Esophagus mucosa (tissue), 1 donor: Measurements from ENCODE around the gene ADGRL3. TPM values are rescaled to one million over a fixed set of nuclear protein-coding genes. Genes with fewer than 3 reads are reported as not detected.

Experiments used
- ATAC-seq: fragments of 200-7000 bp; cut with Tn5 transposase; one replicate; pipeline ENCODE4 v1.9.1; 2020
- total RNA-seq: library from RNA; stranded (reverse); gene quantifications from one replicate; pipeline ENCODE4 v1.2.4, GENCODE V29; 2023
- donor health status: DM: yes; HTN: yes; CAD: no.

Gene ADGRL3
- total RNA-seq, 1 donor from 2014 or later = 4.1 TPM

DNA sequence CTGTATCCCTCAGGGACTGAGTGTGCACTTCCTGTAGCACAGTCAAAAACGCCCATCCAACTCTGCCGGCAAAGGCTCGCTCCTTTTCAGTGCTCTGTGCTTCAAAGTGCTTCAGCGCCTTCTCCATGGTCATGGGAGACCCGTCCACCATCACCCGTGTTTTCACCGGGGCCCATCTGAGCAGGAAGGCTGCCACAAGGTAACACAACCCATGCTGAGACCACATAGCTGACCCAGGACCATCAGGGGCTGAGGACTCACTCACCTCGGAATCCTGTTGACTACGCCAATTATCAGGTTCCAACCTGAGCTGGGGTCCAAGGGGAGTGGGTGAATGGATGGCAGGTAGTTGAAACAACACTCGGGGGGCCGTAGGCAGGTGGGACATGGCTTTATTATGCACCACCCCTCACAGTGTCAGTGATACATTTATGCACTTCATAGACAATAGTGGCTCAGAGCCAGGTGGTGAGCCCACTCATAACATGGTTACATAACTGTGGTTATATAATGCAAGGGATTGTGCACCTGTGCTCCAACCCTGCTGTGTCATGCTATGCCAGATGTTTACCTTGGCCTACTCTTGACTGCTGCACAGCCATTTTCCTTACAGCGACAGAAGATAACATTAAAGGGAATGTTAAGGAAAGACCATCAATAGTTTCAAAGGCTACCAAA, 227.8 kb downstream of the ADGRL3 start:
- ATAC-seq = no peak

DNA sequence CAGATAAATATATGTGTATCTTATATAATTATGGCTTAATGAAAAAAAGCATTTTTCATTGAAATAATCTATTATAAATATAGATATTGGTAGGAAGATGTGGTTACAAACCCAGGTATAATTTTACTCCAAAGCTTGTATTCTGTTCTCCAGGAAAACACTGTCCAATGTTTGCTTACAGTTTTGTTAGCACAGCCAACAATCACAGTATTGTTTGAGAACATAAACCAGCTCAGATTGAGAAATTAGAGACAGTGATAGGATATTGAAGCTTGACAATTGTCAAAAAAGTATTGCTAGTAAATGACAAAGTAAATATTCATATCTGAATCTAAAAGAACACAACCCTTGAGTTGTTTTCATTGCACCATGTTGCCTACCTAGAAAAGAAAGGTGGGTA, 228.8 kb downstream of the ADGRL3 start:
- no peak for ATAC-seq

DNA sequence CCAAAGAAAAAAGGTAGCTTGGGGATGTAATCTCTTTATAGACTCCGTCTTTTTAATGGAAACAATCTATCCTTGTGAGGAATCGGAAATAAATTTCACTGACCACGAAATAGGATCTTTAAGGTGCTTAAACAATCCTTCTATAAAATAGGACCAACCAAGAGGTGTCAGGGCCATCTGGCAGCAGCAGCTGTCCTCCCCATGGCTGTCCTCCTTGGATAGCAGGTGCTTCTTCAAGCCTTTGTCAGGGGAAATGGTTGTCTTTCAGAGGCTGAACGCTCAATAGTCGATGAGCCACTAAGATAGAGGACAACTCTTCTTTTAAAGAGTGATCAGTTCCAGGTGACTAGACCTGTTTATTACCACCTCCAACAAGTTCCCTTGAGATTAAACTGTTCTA, 231.0 kb downstream of the ADGRL3 start:
- ATAC-seq = no peak

DNA sequence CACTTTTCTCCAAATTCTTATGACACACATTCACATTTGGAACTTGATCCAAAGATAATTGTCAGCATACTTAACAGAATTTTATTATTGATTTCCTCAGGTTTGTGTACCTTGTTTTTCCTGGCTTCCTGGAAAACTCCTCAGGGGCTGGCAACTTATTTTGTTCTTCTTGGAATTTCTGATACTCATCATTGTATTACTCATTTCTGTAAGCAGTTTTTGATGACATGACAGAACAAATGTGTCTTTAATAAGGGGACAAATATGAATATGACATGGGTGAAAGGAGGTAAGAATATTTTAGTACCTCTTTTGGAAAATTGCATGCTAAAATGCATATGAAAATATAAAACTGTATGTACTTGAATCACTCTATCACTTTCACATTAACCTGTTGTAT, 237.8 kb downstream of the ADGRL3 start:
- no peak for ATAC-seq

DNA sequence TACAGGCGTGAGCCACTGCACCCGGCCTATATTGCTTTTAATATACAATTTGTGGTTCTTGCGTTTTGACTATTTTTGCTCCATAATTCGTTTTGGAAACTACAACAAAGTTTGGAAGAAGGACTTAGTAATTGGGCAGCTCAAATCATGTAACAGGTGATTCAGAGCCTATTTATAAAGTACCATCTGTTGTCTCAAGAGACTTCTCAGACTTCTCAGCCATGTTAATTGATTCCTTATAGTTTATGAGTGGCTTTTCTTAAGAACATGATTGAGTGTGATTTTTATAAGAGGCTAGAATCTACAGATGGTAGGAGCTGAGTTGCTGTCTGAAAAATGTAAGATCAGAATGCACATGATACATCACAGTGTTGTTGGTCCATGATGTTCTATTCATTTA, 240.2 kb downstream of the ADGRL3 start:
- ATAC-seq = no peak

DNA sequence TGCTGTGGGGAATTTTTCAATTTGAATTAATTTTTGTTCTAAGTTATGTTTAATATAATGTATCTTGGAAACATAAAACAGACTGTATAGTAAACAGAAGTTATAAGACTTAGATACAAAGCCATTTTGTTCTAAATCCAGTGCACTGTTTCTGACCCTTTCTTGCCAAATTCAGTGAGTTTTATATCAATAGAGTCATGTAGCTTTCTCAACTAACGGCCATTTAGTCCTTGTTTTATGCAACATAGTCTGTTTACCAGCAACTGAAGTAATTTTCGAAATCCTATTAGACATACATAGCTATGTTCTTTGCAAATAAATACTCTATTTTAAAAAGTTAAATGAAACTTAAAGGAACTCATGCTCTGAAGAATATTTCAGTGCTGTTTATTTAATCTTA, 242.8 kb downstream of the ADGRL3 start:
- no peak for ATAC-seq

DNA sequence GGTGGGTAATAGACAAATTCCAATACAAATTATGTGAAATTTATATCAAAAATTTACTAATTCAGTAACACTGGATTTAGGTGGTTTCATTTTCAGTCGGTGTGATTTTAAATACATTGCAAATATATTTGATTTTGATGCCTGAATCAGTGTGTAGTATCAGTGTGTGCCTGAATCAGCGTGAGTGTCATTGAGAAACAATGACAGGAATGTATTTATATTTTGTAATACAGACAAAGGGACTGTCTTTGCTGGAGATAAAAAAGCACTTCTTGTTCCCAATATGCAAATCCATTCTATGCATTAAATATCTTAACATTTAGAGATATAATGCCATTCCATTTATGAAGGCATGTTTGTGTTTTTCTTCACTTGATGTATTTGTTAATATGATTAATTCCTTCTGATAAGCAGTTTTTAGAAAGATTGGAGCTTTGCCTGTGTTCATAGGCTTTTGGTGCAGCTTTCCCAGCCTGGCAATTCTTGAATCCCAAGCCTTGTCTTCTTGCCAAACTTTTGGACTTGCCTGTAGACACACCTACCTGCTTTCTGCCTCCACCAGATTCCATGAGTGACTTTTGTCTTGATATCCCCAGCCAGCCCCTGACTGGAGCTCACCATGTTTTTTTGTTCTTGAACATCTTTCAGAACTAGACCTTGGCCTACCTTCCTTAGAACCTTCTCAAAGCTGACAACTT, 243.8 kb downstream of the ADGRL3 start:
- ATAC-seq = no peak

DNA sequence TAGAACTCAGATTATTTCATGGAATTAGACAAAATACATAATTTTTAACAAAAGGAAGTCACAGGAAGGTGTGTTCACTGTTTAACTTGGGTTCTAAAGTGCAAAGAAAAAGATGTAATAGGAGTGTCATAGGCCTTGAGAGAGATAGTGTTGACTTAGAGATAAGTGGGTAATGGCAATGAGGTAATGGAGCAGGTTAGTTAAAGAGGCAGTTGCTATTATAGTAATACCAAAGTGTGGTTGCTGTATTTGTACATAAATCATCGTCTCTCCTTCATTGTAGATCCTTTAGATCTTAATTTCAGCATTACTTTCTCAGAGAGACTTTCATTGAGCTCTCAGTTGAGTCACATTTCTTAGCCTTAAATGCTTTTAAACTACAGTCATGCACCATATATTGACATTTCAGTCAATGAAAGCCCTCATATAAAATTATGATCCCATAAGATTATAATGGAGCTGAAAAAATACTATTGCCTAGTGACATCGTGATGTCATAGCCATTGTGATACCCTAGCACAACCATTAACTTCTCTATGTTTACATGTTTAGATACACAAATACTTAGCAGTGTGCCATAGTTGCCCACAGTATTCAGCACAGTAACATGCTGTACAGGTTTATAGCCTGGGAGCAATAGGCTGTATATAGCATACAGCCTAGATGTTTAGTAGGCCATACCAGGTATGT, 245.4 kb downstream of the ADGRL3 start:
- ATAC-seq = no peak

DNA sequence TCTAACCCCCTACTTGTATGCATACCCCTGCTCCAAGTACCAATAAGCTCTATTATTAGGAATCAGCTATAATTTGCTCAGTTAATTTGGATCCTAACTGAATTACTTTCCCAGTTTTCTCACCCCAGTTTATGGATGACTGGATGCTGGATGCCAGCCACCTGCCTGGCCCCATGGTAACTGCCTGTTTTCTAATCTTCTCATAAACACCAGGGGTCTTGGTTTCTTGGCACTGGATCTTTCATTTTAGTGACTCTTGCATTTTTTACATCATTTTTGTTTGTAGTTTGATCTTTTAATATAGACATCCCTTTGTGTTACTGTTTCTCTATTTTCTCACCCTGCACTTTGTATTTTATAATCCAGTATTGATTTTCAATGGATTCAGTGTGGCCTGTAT, 246.8 kb downstream of the ADGRL3 start:
- no peak for ATAC-seq

DNA sequence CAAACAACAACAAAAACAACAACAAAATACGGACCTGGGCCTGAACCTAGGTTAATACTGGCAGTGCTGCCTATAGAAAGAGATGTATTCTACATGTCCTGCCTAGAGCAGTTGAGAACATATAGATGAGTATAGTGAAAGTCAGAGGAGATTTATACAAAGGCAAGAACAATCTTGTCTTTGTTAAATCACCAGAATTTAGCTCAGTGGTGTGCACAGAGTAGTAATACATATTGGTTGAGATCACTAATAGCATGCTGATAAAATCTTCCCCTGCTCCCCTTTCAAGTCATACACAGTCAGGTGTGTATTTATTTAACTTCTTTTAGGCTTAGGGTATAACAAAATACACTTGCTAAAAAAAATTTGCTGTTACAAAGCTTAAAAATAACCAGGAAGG, 247.8 kb downstream of the ADGRL3 start:
- ATAC-seq = peak; percentile 31

DNA sequence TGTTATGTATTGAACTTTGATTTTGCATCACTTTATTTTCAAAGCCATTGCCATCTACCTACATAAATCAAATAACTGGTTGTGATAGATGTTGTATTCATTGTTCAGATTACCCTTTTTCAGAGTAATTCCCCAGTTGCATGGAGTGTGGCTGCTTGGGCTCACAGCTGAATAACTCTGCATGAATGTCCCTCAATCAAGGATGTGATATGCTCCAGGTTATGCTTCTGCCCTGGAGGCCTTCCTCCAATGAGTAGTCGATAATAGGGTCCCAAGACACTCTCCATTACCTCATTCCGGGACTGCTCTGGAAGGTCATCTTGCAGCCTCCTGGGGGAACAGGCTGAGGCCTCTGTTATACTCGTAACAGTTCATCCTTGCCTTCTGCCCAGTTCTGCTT, 251.8 kb downstream of the ADGRL3 start:
- ATAC-seq = no peak

DNA sequence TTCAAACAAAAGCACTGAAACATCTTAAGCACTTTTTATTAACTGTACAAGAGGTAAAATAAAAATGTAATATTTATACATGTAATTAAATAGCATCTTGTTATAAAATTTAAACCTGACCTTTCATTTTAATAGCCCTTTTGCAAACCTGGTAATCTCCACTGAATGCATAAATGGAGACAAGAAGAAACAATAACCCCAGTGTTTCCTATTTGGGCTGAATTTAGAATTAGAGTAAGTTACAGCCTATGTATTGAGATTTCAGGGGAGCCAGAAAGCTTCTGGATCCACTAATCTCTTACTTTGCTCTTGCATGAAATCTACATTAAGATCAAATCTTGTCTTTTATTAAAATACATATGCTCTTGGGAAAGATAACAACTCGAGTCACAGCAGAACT, 261.8 kb downstream of the ADGRL3 start:
- no peak for ATAC-seq

DNA sequence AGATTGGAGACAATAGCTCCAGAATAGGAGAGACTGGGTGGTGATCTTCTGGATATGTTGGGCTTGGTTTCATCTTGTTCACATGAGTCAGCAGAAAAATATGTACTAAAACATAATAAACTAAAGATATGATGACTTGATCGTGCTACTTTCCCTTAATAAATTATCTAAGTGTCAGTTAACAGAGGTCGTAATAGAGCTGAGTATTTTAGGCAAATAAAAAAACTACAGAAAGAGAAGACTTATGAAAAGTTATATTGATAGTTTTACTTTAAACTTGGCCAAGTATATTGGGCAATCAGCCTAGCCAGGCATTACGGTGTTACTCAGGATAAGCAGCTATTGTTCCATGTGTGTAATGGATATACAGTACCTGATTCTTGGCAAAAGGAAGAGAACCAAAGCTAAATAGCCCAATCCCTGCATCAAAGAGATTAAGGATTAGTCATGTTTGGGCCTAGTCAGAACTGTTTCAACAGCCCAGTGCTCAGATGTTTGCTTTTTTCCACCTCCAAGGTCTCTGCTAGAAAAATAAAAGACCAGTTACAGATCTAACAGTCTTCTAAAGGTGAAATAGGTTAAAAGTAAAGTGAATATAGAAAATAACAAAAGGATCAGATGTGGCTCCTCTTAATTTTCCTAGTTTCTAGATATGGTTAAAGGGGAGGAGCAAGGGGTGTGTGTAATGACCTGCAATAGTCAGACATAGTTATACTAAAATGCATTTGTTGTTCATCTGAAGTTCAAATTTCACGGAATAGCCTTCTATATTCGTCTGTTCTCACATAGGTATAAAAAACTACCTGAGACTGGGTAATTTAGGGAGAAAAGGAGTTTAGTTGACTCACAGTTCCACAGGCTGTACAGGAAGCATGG, 262.6 kb downstream of the ADGRL3 start:
- peak; percentile 100 for ATAC-seq

DNA sequence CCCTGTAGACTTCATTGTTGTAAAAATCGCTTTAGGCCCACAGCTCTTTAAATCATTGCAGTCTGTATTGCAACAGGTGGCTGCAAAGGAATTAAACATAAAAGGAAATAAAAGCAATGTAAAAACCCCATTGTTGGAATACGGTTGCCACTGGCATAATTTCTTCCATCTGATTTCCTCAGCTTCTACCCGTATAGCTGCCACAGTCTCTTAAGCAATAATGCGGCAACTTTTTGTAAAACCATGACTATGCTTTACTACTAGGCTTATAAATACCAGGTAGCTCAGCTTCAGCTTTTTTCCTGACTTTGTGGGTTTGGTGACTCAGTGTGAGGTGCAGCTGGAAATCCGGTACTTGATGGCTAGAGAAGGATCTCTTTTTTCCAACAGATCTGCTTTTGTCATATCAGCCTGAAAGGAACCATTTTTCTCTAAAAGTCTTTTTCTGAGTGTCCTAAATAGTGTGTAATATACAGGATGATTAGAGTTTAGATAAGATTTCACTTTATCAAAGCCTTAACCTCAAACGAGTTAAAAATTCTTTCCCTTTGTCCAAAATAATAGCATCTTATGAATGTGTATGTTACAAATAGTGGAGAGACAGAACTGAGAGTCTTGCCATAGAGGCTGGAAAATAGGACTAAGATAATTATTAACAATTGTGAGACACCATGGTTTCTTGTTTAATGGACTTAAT, 268.0 kb downstream of the ADGRL3 start:
- ATAC-seq = peak; percentile 98

DNA sequence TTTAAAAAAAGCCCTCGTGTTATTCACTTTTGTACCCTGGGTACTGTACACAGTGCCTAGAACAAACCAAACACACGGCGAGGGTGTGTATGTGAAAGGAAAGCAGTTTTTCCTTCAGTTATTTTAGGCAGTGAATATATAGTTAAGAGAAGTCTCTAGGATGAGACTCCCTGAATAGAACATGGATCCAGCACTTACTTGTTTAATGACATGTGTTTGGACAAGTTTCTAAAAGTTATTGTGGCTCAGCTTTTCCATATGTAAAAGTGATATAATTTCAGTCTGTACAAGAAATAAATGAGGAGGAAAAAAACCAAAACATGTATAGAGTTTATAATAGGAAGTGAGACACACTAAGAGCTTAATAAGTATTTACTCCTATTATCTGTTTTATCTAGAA, 273.2 kb downstream of the ADGRL3 start:
- ATAC-seq = no peak

DNA sequence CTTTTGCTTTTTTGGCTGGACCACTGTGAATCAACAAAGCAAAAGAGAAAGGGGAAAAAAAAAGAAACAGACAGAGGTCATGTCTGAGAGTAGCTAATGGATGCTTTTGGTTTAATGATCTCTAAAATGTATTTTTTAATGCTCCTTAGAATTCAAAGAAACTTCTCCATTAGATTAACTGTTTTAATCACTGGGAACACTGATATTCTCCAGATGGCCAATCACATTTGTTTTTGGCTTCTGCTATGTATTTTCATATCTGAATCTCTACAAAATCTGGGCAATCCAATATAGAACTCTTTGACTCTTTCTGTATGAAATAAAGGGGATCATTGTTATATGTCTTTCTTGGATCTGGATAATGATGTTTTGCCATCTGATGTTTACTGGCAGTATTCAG, 278.2 kb downstream of the ADGRL3 start:
- ATAC-seq = no peak

DNA sequence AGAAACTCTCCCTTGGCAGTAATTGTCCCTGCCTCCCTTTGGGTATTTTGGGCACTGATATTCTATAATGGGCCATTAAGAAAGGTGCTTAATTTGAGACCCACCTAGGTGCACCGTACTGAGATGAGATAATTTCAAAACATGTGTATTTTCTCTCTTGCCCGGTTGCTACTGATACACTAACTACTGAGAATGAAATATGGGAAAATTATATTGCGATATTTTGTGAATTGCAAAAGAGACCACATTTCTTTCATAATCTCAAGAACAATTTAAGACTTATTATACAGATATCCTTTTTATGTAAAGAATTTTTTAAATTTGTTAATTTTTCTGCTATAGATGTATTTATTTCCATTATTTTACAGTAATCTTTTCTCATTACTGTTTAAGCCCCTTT, 284.9 kb downstream of the ADGRL3 start:
- ATAC-seq = no peak

DNA sequence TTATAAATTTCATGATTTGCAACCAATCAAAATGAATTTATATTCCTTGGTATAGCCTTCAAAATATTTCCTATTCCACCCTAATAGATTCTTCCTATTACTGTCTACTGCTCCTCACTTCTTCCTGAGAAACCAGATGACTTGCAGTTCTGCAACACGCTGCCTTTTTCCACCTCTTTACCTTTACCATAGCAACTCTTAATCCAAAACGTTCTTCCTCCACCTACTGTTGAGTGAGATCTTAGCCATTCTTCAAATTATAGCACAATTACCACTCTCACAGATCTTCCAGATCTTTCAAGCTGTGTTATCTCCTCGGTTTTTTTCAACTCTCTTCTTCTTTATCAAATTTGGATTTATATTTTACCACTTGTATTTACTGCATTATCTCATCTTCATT, 289.8 kb downstream of the ADGRL3 start:
- no peak for ATAC-seq

DNA sequence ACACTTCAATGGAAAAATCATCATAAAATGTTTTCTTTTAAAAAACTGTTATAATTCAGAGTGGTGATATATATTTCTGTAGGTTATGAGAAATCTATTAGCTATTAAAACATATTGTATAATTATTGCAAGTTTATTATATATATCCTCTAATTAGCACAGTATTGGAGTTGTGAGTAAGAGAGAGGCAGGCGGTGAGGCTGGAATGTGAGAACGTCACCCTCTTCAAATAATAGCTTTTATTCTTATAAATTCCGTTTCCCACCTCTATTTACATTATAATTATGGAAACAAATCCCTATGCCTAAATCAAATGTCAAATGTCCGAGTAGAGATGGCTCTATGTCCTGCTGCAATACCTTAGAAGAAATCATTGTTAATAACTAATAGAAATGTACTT, 292.9 kb downstream of the ADGRL3 start:
- no peak for ATAC-seq

DNA sequence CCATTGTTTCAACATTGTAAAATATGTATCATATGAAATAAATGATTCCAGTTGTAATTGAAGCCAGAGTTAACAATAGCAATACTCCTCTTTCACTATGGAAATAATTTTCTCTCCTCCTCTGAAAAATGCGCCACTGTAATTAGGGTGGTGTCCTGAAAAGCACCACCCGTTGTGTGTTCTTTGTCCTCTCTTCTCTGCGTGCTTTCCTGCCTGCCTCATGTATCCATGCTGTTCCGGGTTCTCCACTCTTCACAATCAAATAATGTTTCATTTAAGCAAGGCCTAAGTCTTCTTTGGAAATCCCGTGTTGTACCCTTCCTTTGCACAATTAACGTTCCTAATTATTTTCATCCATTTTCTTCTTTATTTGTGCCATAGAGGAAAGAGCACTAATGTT, 293.3 kb downstream of the ADGRL3 start:
- no peak for ATAC-seq

DNA sequence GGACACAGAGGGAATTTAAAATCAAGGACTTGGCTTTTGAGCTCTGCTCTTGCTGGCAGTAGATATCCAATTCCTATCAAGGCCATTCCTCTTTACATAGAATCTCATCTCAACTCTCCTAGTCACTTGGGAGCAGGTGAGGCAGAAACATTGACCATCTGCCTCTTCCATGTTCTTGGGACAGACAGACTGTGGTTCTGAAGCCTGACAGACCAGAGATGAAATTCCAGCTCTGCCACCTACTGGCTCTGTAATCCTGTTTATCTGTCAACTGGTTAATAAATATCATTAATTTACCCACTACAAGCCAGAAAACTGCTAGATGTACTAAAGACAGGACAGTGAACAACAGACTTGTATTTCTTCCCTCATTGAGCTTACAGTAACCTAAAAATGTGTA, 300.8 kb downstream of the ADGRL3 start:
- no peak for ATAC-seq

DNA sequence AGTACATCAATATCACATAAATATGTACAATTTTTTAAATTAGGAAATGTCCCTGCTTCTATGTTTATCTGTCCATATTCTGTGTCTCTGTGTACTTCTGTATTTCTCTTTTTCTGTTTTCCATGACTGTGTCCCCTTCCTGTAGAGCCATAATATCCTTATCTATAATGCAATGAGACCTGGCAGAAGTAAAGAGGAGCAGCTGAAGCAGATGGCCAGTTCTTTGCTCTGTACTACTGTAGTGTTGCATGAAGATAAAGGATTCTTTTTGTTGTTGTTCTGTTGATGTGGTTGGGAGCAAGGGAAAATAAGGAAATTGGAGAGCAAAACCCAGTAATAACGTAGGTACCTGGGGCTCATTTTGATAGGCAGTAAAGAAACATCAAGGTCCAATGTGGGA, 301.7 kb downstream of the ADGRL3 start:
- no peak for ATAC-seq
